ENCODE data around the gene SECISBP2L.
A peak's percentile ranks its signal among the peaks of the same experiment; 100 is the strongest.

- TF ChIP-seq CTCF (IDR thresholded peaks at IDR 0.05) (peak in 3 of 4 donors; percentile 23 to 47 (median 33)), POLR2A (IDR thresholded peaks at IDR 0.05) (peak; percentile 80)
These were observed at the start of gene SECISBP2L for GRCh38 chr15:49046220-49047102.

All from right lobe of liver (tissue), 4 donors.